Stimulated activated CD8-positive, alpha-beta memory T cell treated with anti-CD3 and anti-CD28 coated beads, Interleukin-12 subunit alpha, Interleukin-12 subunit beta, amount 100 ng/mL, for 4 hours (primary cell): Measurements from ENCODE around the gene SLC48A1.

ENCODE experiments used
- DNase-seq: peaks from one replicate; pipeline ENCODE4 v3.0.0-alpha.2; 2020; ENCODE audit warnings: low read depth

The SLC48A1 gene

GRCh38 chr12:47744005-47744651 lies 28.9 kb upstream of the SLC48A1 start:
- peak; percentile 35 for DNase-seq

- no peak for DNase-seq
Observed at GRCh38 chr12:47744778-47745436, 28.1 kb upstream of the SLC48A1 start.

GRCh38 chr12:47745485-47746041 lies 27.5 kb upstream of the SLC48A1 start:
- no peak for DNase-seq

- no peak for DNase-seq
Observed at GRCh38 chr12:47746073-47746472, 27.0 kb upstream of the SLC48A1 start.

- DNase-seq = no peak
Observed at GRCh38 chr12:47746523-47746922, 26.5 kb upstream of the SLC48A1 start.

- no peak for DNase-seq
Observed at GRCh38 chr12:47747126-47747525, 25.9 kb upstream of the SLC48A1 start.

- no peak for DNase-seq
Observed at GRCh38 chr12:47747596-47748506, 25.2 kb upstream of the SLC48A1 start.

- no peak for DNase-seq
Observed at GRCh38 chr12:47748507-47748828, 24.6 kb upstream of the SLC48A1 start.

- DNase-seq = no peak
Observed at GRCh38 chr12:47748899-47749298, 24.1 kb upstream of the SLC48A1 start.

- no peak for DNase-seq
Observed at GRCh38 chr12:47750229-47750798, 22.7 kb upstream of the SLC48A1 start.

- no peak for DNase-seq
Observed at GRCh38 chr12:47750916-47751470, 22.0 kb upstream of the SLC48A1 start.

- no peak for DNase-seq
Observed at GRCh38 chr12:47751561-47751960, 21.5 kb upstream of the SLC48A1 start.

GRCh38 chr12:47752121-47752520 lies 20.9 kb upstream of the SLC48A1 start:
- no peak for DNase-seq

- DNase-seq = no peak
Observed at GRCh38 chr12:47752552-47752951, 20.5 kb upstream of the SLC48A1 start.

- DNase-seq = no peak
Observed at GRCh38 chr12:47753021-47754001, 19.7 kb upstream of the SLC48A1 start.

- no peak for DNase-seq
Observed at GRCh38 chr12:47754126-47754525, 18.9 kb upstream of the SLC48A1 start.

GRCh38 chr12:47754881-47755280 lies 18.2 kb upstream of the SLC48A1 start:
- no peak for DNase-seq

- no peak for DNase-seq
Observed at GRCh38 chr12:47755655-47756562, 17.1 kb upstream of the SLC48A1 start.

- no peak for DNase-seq
Observed at GRCh38 chr12:47757364-47757839, 15.6 kb upstream of the SLC48A1 start.
